ENCODE results near the gene TPBGL.

TPBGL gene

GRCh38 chr11:75246671-75247350, 6.2 kb downstream of the TPBGL start:
- no peak for DNase-seq

DNA sequence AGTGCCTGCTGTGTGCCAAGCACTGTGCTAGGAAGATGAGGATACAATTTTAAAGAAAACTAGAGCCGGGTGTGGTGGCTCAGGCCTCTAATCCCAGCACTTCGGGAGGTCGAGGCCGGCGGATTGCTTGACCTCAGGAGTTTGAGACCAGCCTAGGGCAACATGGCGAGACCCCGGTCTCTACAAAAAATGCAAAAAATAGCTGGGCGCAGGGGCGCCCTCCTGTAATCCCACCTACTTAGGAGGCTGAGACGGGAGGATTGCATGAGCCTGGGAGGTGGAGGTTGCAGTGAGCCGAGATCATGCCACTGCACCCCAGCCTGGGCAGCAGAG, 8.3 kb downstream of the TPBGL start:
- no peak for DNase-seq

GRCh38 chr11:75249704-75250103, 9.1 kb downstream of the TPBGL start:
- no peak for DNase-seq

- no peak for DNase-seq
These were observed 13.8 kb downstream of the TPBGL start for GRCh38 chr11:75254326-75254725.

- no peak for DNase-seq
These were observed 20.0 kb downstream of the TPBGL start for GRCh38 chr11:75260396-75261170.

GRCh38 chr11:75261902-75262361, 21.4 kb downstream of the TPBGL start:
- DNase-seq = no peak

GRCh38 chr11:75262436-75262835, 21.9 kb downstream of the TPBGL start:
- DNase-seq = no peak

GRCh38 chr11:75262961-75263852, 22.6 kb downstream of the TPBGL start:
- no peak for DNase-seq

GRCh38 chr11:75263944-75264349, 23.4 kb downstream of the TPBGL start:
- DNase-seq = no peak

DNA sequence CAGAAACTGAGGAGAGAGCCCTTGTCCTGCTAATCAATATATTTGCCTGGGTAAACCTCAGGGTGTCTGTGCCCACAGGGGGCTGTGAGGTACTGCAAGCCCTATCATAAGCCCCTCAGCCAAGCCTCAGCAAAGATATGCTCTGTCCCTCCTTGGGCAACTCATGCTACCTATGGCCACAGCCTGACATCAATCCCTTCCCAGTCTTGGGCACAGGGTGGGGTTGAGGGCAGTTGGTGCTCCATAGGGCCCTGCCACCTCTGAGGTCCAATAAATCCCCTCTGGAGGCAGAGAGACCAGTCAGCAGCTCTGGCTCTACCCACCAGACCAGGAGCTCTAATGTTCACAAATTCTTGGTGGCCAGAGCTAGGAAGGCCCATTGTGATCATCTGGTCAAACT, 23.8 kb downstream of the TPBGL start:
- DNase-seq = no peak

- no peak for DNase-seq
These were observed 24.4 kb downstream of the TPBGL start for GRCh38 chr11:75264971-75265370.

DNA sequence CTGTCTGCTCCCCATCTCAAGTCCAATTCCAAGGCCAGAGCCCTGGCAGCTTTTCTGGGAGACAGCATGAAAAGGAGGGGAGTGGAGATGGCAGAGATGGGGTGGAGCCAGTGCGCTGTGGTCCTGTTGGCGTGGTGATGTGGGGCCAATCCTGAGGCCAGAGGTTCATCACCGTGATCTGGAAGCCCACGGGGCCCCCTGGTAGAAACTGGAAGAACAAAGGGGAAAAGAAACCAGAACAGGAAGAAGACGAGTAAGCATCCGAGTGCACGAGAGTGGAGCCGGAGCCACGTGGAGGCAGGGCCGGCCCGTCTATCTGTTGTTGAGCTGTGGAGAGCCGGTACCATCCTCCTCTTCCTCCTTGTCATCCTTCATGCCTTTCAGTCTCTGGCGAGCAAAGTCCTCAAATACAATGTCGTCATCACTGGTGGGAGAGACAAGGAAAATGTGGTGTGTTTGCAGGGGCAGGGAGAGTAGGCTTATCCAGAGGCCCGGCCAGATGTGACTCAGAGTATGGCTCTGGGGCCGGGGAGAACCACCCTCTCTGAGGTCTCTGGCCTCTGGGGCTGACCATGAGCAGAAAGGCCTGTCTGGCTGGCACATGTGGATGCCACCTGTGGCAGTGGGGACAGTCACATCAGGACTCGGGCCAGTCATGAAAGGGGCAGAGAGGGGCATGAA, 25.4 kb downstream of the TPBGL start:
- DNase-seq = no peak

GRCh38 chr11:75267171-75267970, 26.8 kb downstream of the TPBGL start:
- DNase-seq = no peak

- no peak for DNase-seq
These were observed 28.2 kb downstream of the TPBGL start for GRCh38 chr11:75268626-75269366.

GRCh38 chr11:75269367-75269660, 28.7 kb downstream of the TPBGL start:
- DNase-seq = no peak

GRCh38 chr11:75269896-75270295, 29.3 kb downstream of the TPBGL start:
- no peak for DNase-seq

DNA sequence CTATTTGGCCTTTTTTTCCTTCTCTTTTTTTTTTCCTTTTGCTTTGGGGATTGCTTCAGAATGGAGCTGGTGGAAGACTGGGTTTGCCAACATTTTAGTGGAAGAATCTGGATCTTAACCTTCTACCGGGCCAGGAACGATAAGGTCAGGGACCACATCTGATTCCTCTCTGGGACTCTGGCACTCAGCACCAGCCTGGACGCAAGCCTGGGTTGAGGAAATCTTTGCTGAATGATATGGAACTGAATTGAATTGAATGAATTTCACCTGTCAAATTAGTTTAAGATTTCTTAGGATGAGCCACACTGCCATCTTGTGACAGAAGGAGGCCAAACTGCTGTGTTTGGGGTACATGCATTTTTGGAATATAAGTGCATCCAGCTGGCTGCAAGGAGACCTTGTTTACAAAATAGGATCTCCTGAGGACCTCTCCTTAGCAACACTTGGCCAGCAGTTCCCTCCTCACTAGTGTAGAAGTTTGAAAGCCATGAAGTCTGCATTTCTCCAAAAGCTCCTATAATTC, 30.4 kb downstream of the TPBGL start:
- DNase-seq = no peak

DNA sequence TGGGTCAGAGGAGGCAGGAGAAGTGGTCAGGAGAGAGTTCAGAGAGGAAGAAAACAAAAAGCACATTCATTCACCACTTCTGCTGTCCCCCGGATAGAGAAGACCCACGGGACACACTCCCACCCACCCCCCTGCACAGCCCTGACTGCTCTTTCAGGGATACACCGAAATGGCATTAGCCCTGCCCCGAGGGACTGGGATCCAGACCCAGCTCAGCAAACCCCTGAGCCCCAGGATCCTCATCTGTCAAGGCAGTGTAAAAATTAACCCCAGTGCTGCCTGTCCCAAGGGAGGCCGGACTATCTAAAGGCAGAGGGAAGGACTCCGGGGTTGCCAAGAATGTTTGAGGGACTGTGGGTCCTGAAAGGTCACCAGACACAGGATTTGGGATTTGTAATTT, 31.2 kb downstream of the TPBGL start:
- no peak for DNase-seq

- DNase-seq = no peak
These were observed 31.8 kb downstream of the TPBGL start for GRCh38 chr11:75272391-75272790.

GRCh38 chr11:75272821-75273301, 32.3 kb downstream of the TPBGL start:
- DNase-seq = no peak
